ENCODE measurements around the gene USP21. TPM values are rescaled to one million over a fixed set of nuclear protein-coding genes. Genes with fewer than 3 reads are reported as not detected.

Gene USP21
- total and polyA plus RNA-seq, 2 of the 13 experiments (the other 11 are each of a cell fraction or from before 2014, with no cell fraction given) = 10.1 to 33.1 TPM

GRCh38 chr1:161207173-161207572 lies 47.9 kb downstream of the USP21 start:
- POLR2A ChIA-PET = interaction anchor here (13.8 kb wide), 1 partner anchor 15 kb away, joined by 357 read pairs; the partner anchor contains the start of genes APOA2 and TOMM40L
- ATAC-seq = no peak

More at GRCh38 chr1:161207173-161207572, 47.9 kb downstream of the USP21 start:
- H3K27me3 ChIP-seq (ENCODE audit: control insufficient read depth in 1 of 2, insufficient read depth in 2 of 2, low read length in 2 of 2) = no peaks in the 10 kb centered on the region; a peak in 1 of 5 replicates
- no peak overlapping the region for H3K9ac ChIP-seq (ENCODE audit: insufficient read depth, low read depth, low read length)
- H3K4me3 ChIP-seq (replicated peaks in 1 of 3; ENCODE audit: insufficient read depth in 1 of 3, low read depth in 2 of 3, low read length in 3 of 3) = no peak overlapping the region
- peaks cover 46% of the 10 kb centered on the region for H3K4me1 ChIP-seq (ENCODE audit: insufficient read depth, low read length)
- H2AFZ ChIP-seq (ENCODE audit: low read length) = no peak overlapping the region
- H3K79me2 ChIP-seq (ENCODE audit: insufficient read depth, low read length) = peaks cover 25% of the 10 kb centered on the region
- intact Hi-C loops (cut with micrococcal nuclease; ENCODE audit: unreplicated experiment) (no loop called here), in situ Hi-C loops (cut with HindIII; ENCODE audit: extremely low pct_ligation_motif_present, low pct_unique_long_range_greater_than_20kb) (no loop called here)
- TF ChIP-seq GLI4 (CRISPR knock-in tag; IDR thresholded peaks at IDR 0.05; ENCODE audit: borderline replicate concordance) (no peak), KDM3A (CRISPR knock-in tag; IDR thresholded peaks at IDR 0.05; ENCODE audit: low read depth) (no peak), ZNF333 (CRISPR knock-in tag; IDR thresholded peaks at IDR 0.05; ENCODE audit: borderline replicate concordance) (no peak), MAFF (IDR thresholded peaks at IDR 0.05; ENCODE audit: low read depth, low read length) (no peak), PPARG (CRISPR knock-in tag; conservative IDR thresholded peaks at IDR 0.05) (no peak), SP140L (CRISPR knock-in tag; IDR thresholded peaks at IDR 0.05; ENCODE audit: borderline replicate concordance) (no peak), TCF7 (IDR thresholded peaks at IDR 0.05; ENCODE audit: low read depth) (no peak), ZNF33B (CRISPR knock-in tag; IDR thresholded peaks at IDR 0.05) (no peak), ZFX (CRISPR knock-in tag; IDR thresholded peaks at IDR 0.05; ENCODE audit: low read depth) (no peak), ZFP62 (CRISPR knock-in tag; IDR thresholded peaks at IDR 0.05) (no peak), PRPF4 (IDR thresholded peaks at IDR 0.05; ENCODE audit: low read depth, low read length, poor library complexity, severe bottlenecking) (no peak), ZNF841 (CRISPR knock-in tag; IDR thresholded peaks at IDR 0.05; ENCODE audit: borderline replicate concordance) (no peak), MAFK (conservative IDR thresholded peaks at IDR 0.05 in 1 of 2, IDR thresholded peaks at IDR 0.05 in 1 of 2; ENCODE audit: low read length in 2 of 2) (no peak), EED (CRISPR knock-in tag; IDR thresholded peaks at IDR 0.05) (no peak), ZNF329 (CRISPR knock-in tag; IDR thresholded peaks at IDR 0.05; ENCODE audit: low read depth) (no peak)
- TF ChIP-seq, protein P1, sequence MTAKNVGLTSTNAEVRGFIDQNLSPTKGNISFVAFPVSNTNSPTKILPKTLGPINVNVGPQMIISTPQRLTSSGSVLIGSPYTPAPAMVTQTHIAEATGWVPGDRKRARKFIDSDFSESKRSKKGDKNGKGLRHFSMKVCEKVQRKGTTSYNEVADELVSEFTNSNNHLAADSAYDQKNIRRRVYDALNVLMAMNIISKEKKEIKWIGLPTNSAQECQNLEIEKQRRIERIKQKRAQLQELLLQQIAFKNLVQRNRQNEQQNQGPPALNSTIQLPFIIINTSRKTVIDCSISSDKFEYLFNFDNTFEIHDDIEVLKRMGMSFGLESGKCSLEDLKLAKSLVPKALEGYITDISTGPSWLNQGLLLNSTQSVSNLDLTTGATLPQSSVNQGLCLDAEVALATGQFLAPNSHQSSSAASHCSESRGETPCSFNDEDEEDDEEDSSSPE (CRISPR knock-in tag; IDR thresholded peaks at IDR 0.05) = no peak
- H3K36me3 ChIP-seq (replicated peaks in 1 of 2; ENCODE audit: control insufficient read depth in 1 of 2, insufficient read depth in 2 of 2, low read length in 2 of 2) = peaks cover 16 to 75% of the 10 kb centered on the region in 2 experiments
- DNase-seq (ENCODE audit: low spot score) = no peak
- H3K4me2 ChIP-seq (ENCODE audit: low read depth, low read length) = no peak overlapping the region
- H3K9me3 ChIP-seq (ENCODE audit: low read length) = no peaks in the 10 kb centered on the region
- WGBS (ENCODE audit: low lambda C conversion rate) = 100% methylated on average over 8 of the region's 8 CpGs
- no peak overlapping the region for H3K27ac ChIP-seq (ENCODE audit: extremely low read length, insufficient read depth, low read length)
- no peaks in the 10 kb centered on the region for H4K20me1 ChIP-seq (ENCODE audit: insufficient read depth, low read length)
- no TSS peak for BruUV-seq (replicated peaks)
- FAIRE-seq = no peak
- CTCF ChIA-PET (ENCODE audit: low intra/inter-chr PET ratio, low total read pairs) = no interaction called here
